Astrocyte (in vitro differentiated cells and primary cell): ENCODE results near the gene NPIPB6.

Source experiments
- EZH2 ChIP-seq: IDR thresholded peaks from 2 replicates; pipeline ENCODE4 v1.6.1; 2012; ENCODE audit warnings: mild to moderate bottlenecking, low read length, inconsistent platforms; ENCODE audit not compliant: insufficient read depth
- TF ChIP-seq, protein P1 (sequence below): IDR thresholded peaks from 2 replicates; pipeline ENCODE4 v1.5.1; 2011; ENCODE audit warnings: low read depth, mild to moderate bottlenecking, inconsistent platforms, low read length, moderate library complexity; ENCODE audit not compliant: insufficient read depth

DNA sequence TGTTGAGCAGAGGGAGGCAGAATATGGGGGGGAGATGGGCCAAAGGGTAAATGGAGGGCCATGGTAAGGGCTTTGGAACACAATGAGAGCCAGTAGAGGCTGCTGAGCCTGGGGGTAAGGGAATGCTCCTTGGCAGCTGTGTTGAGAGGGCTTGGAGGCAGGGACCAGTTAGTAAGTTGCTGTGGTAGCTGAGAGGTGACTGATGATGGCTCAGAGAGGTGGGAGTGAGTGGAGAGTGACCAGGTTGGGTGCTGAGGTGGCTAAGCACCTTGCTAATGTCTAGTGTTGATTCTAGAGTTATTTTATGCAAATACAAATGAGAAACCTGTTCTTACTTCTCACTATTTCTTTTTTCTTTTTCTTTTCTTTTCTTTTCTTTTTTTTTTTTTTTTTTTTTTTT is 60.2 kb downstream of the NPIPB6 start:
- TF ChIP-seq, protein P1, sequence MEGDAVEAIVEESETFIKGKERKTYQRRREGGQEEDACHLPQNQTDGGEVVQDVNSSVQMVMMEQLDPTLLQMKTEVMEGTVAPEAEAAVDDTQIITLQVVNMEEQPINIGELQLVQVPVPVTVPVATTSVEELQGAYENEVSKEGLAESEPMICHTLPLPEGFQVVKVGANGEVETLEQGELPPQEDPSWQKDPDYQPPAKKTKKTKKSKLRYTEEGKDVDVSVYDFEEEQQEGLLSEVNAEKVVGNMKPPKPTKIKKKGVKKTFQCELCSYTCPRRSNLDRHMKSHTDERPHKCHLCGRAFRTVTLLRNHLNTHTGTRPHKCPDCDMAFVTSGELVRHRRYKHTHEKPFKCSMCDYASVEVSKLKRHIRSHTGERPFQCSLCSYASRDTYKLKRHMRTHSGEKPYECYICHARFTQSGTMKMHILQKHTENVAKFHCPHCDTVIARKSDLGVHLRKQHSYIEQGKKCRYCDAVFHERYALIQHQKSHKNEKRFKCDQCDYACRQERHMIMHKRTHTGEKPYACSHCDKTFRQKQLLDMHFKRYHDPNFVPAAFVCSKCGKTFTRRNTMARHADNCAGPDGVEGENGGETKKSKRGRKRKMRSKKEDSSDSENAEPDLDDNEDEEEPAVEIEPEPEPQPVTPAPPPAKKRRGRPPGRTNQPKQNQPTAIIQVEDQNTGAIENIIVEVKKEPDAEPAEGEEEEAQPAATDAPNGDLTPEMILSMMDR = no peak
- TF ChIP-seq EZH2 = no peak
